ENCODE results near the gene LYAR.

LYAR gene

GRCh38 chr4:4334798-4335520, 45.0 kb upstream of the LYAR start:
- Histone ChIP-seq H3K27me3 (ENCODE audit: control insufficient read depth in 3 of 3, insufficient read depth in 3 of 3, low read depth in 1 of 3, low read length in 3 of 3) (peaks cover 0 to 17% (median 0%) of the 10 kb centered on the region in 3 experiments), H3K9ac (ENCODE audit: low read depth, low read length, poor library complexity) (no peak overlapping the region), H3K36me3 (replicated peaks in 1 of 2; ENCODE audit: control insufficient read depth in 2 of 2, insufficient read depth in 2 of 2, low read length in 2 of 2) (no peaks in the 10 kb centered on the region), H3K18ac (ENCODE audit: low read length) (no peak overlapping the region), H3K4me1 (ENCODE audit: control insufficient read depth in 2 of 2, insufficient read depth in 1 of 2, low read depth in 1 of 2, low read length in 2 of 2) (no peaks in the 10 kb centered on the region), H2BK12ac (ENCODE audit: low read length) (no peak overlapping the region), H3K4ac (ENCODE audit: low read length) (no peak overlapping the region), H3K4me3 (ENCODE audit: low read length in 2 of 2) (no peak overlapping the region), H2BK5ac (ENCODE audit: low read length) (no peak overlapping the region), H2BK15ac (ENCODE audit: low read length) (no peak overlapping the region), H3K9me3 (replicated peaks in 1 of 2; ENCODE audit: control insufficient read depth in 2 of 2, insufficient read depth in 1 of 2, low read depth in 1 of 2, low read length in 2 of 2) (no peaks in the 10 kb centered on the region), H4K8ac (ENCODE audit: low read depth, low read length) (no peak overlapping the region), H2AK5ac (ENCODE audit: low read depth, low read length) (no peak overlapping the region), H2AFZ (ENCODE audit: low read length) (peak overlapping the region; percentile 74), H3K27ac (replicated peaks; ENCODE audit: low read length) (no peak overlapping the region), H3K23ac (ENCODE audit: low read depth, low read length, poor library complexity) (no peak overlapping the region), H4K91ac (ENCODE audit: low read depth, low read length, poor library complexity) (no peak overlapping the region), H3K14ac (ENCODE audit: low read length) (no peak overlapping the region), H3K79me1 (ENCODE audit: low read depth, low read length) (no peaks in the 10 kb centered on the region), H2BK120ac (ENCODE audit: low read depth, low read length) (no peak overlapping the region), H3K4me2 (ENCODE audit: insufficient read depth, low read length, poor library complexity, severe bottlenecking) (no peak overlapping the region)
- DNase-seq (ENCODE audit: low spot score) = peak; percentile 11
- no CpG with 5 or more reads among the region's 21 CpGs for WGBS, 2 donors (ENCODE audit: extremely low coverage in 2 of 2, insufficient read length in 2 of 2, insufficient replicate concordance in 1 of 2)

DNA sequence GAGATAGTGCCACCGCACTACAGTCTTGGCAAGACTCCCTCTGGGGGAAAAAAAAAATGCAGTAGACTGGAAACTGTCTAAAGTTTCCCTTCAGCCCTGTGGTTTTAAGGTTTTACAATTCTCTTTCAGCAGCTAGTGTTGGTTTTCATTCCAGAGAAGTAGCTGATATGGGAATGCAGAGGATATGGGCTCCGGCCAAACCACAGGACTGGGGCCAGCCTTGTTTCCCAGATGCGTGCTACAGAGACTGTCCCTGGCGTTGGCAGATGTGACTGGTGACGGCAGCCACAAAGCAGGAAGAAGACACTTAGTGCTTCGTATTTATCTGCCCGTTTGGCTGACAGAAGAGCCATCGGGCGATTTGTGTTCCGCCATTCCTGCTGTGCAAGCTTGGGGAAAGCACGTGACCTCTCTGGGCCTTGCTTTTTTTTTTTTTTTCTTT, 43.3 kb upstream of the LYAR start:
- Histone ChIP-seq H2BK120ac (ENCODE audit: low read depth, low read length) (no peak overlapping the region), H3K4ac (ENCODE audit: low read length) (no peak overlapping the region), H3K27me3 (ENCODE audit: control insufficient read depth in 3 of 3, insufficient read depth in 3 of 3, low read depth in 1 of 3, low read length in 3 of 3) (peaks cover 0 to 12% (median 0%) of the 10 kb centered on the region in 3 experiments), H3K4me3 (ENCODE audit: low read length in 2 of 2) (no peak overlapping the region), H2AFZ (ENCODE audit: low read length) (no peak overlapping the region), H3K4me1 (ENCODE audit: control insufficient read depth in 2 of 2, insufficient read depth in 1 of 2, low read depth in 1 of 2, low read length in 2 of 2) (no peaks in the 10 kb centered on the region), H4K8ac (ENCODE audit: low read depth, low read length) (no peak overlapping the region), H3K79me1 (ENCODE audit: low read depth, low read length) (peaks cover 2% of the 10 kb centered on the region), H3K27ac (replicated peaks; ENCODE audit: low read length) (no peak overlapping the region), H3K36me3 (replicated peaks in 1 of 2; ENCODE audit: control insufficient read depth in 2 of 2, insufficient read depth in 2 of 2, low read length in 2 of 2) (no peaks in the 10 kb centered on the region), H3K9me3 (replicated peaks in 1 of 2; ENCODE audit: control insufficient read depth in 2 of 2, insufficient read depth in 1 of 2, low read depth in 1 of 2, low read length in 2 of 2) (no peaks in the 10 kb centered on the region), H2AK5ac (ENCODE audit: low read depth, low read length) (no peak overlapping the region), H2BK5ac (ENCODE audit: low read length) (no peak overlapping the region), H3K14ac (ENCODE audit: low read length) (no peak overlapping the region), H3K4me2 (ENCODE audit: insufficient read depth, low read length, poor library complexity, severe bottlenecking) (no peak overlapping the region), H2BK12ac (ENCODE audit: low read length) (no peak overlapping the region), H3K9ac (ENCODE audit: low read depth, low read length, poor library complexity) (no peak overlapping the region), H3K23ac (ENCODE audit: low read depth, low read length, poor library complexity) (no peak overlapping the region), H4K91ac (ENCODE audit: low read depth, low read length, poor library complexity) (no peak overlapping the region), H2BK15ac (ENCODE audit: low read length) (no peak overlapping the region), H3K18ac (ENCODE audit: low read length) (no peak overlapping the region)
- DNase-seq (ENCODE audit: low spot score) = no peak
- no CpG with 5 or more reads among the region's 11 CpGs for WGBS, 2 donors (ENCODE audit: extremely low coverage in 2 of 2, insufficient read length in 2 of 2, insufficient replicate concordance in 1 of 2)

- H3K4ac ChIP-seq (ENCODE audit: low read length) = no peak overlapping the region
- H3K79me1 ChIP-seq (ENCODE audit: low read depth, low read length) = peaks cover 2% of the 10 kb centered on the region
- peaks cover 0 to 6% (median 0%) of the 10 kb centered on the region in 3 experiments for H3K27me3 ChIP-seq (ENCODE audit: control insufficient read depth in 3 of 3, insufficient read depth in 3 of 3, low read depth in 1 of 3, low read length in 3 of 3)
- H3K18ac ChIP-seq (ENCODE audit: low read length) = no peak overlapping the region
- H2BK5ac ChIP-seq (ENCODE audit: low read length) = no peak overlapping the region
- H3K36me3 ChIP-seq (replicated peaks in 1 of 2; ENCODE audit: control insufficient read depth in 2 of 2, insufficient read depth in 2 of 2, low read length in 2 of 2) = no peaks in the 10 kb centered on the region
- no peak overlapping the region for H4K91ac ChIP-seq (ENCODE audit: low read depth, low read length, poor library complexity)
- H3K4me1 ChIP-seq (ENCODE audit: control insufficient read depth in 2 of 2, insufficient read depth in 1 of 2, low read depth in 1 of 2, low read length in 2 of 2) = no peaks in the 10 kb centered on the region
- H2AK5ac ChIP-seq (ENCODE audit: low read depth, low read length) = no peak overlapping the region
- H2BK15ac ChIP-seq (ENCODE audit: low read length) = no peak overlapping the region
- H3K4me2 ChIP-seq (ENCODE audit: insufficient read depth, low read length, poor library complexity, severe bottlenecking) = no peak overlapping the region
- no peak overlapping the region for H3K27ac ChIP-seq (replicated peaks; ENCODE audit: low read length)
- no peak for DNase-seq (ENCODE audit: low spot score)
- no peak overlapping the region for H3K4me3 ChIP-seq (ENCODE audit: low read length in 2 of 2)
- H2BK12ac ChIP-seq (ENCODE audit: low read length) = no peak overlapping the region
- H3K9ac ChIP-seq (ENCODE audit: low read depth, low read length, poor library complexity) = no peak overlapping the region
- WGBS, 2 donors (ENCODE audit: extremely low coverage in 2 of 2, insufficient read length in 2 of 2, insufficient replicate concordance in 1 of 2) = no CpG with 5 or more reads among the region's 3 CpGs
- no peak overlapping the region for H3K23ac ChIP-seq (ENCODE audit: low read depth, low read length, poor library complexity)
- no peak overlapping the region for H4K8ac ChIP-seq (ENCODE audit: low read depth, low read length)
- no peak overlapping the region for H3K14ac ChIP-seq (ENCODE audit: low read length)
- no peaks in the 10 kb centered on the region for H3K9me3 ChIP-seq (replicated peaks in 1 of 2; ENCODE audit: control insufficient read depth in 2 of 2, insufficient read depth in 1 of 2, low read depth in 1 of 2, low read length in 2 of 2)
- no peak overlapping the region for H2BK120ac ChIP-seq (ENCODE audit: low read depth, low read length)
- no peak overlapping the region for H2AFZ ChIP-seq (ENCODE audit: low read length)
Observed at GRCh38 chr4:4332529-4332928, 42.6 kb upstream of the LYAR start.

GRCh38 chr4:4330794-4331193, 40.8 kb upstream of the LYAR start:
- no peak for DNase-seq (ENCODE audit: low spot score)
- H3K36me3 ChIP-seq (replicated peaks in 1 of 2; ENCODE audit: control insufficient read depth in 2 of 2, insufficient read depth in 2 of 2, low read length in 2 of 2) = no peaks in the 10 kb centered on the region
- H4K8ac ChIP-seq (ENCODE audit: low read depth, low read length) = no peak overlapping the region
- no peak overlapping the region for H2BK12ac ChIP-seq (ENCODE audit: low read length)
- H3K14ac ChIP-seq (ENCODE audit: low read length) = no peak overlapping the region
- no peak overlapping the region for H3K4me3 ChIP-seq (ENCODE audit: low read length in 2 of 2)
- no peak overlapping the region for H2AK5ac ChIP-seq (ENCODE audit: low read depth, low read length)
- H2BK120ac ChIP-seq (ENCODE audit: low read depth, low read length) = no peak overlapping the region
- peaks cover 0 to 4% (median 0%) of the 10 kb centered on the region in 3 experiments for H3K27me3 ChIP-seq (ENCODE audit: control insufficient read depth in 3 of 3, insufficient read depth in 3 of 3, low read depth in 1 of 3, low read length in 3 of 3)
- H3K27ac ChIP-seq (replicated peaks; ENCODE audit: low read length) = no peak overlapping the region
- H4K91ac ChIP-seq (ENCODE audit: low read depth, low read length, poor library complexity) = no peak overlapping the region
- no peak overlapping the region for H3K4me2 ChIP-seq (ENCODE audit: insufficient read depth, low read length, poor library complexity, severe bottlenecking)
- H3K4me1 ChIP-seq (ENCODE audit: control insufficient read depth in 2 of 2, insufficient read depth in 1 of 2, low read depth in 1 of 2, low read length in 2 of 2) = no peaks in the 10 kb centered on the region
- H2BK5ac ChIP-seq (ENCODE audit: low read length) = no peak overlapping the region
- no peak overlapping the region for H2BK15ac ChIP-seq (ENCODE audit: low read length)
- no peak overlapping the region for H2AFZ ChIP-seq (ENCODE audit: low read length)
- H3K9me3 ChIP-seq (replicated peaks in 1 of 2; ENCODE audit: control insufficient read depth in 2 of 2, insufficient read depth in 1 of 2, low read depth in 1 of 2, low read length in 2 of 2) = no peaks in the 10 kb centered on the region
- H3K9ac ChIP-seq (ENCODE audit: low read depth, low read length, poor library complexity) = no peak overlapping the region
- H3K4ac ChIP-seq (ENCODE audit: low read length) = no peak overlapping the region
- no peak overlapping the region for H3K18ac ChIP-seq (ENCODE audit: low read length)
- peaks cover 2% of the 10 kb centered on the region for H3K79me1 ChIP-seq (ENCODE audit: low read depth, low read length)
- H3K23ac ChIP-seq (ENCODE audit: low read depth, low read length, poor library complexity) = no peak overlapping the region
- no CpG with 5 or more reads among the region's 5 CpGs for WGBS, 2 donors (ENCODE audit: extremely low coverage in 2 of 2, insufficient read length in 2 of 2, insufficient replicate concordance in 1 of 2)
